GM13977 (cell line): ENCODE results near the gene KCNAB1.

Experiments
- DNase-seq: peaks from one replicate; pipeline ENCODE4 v3.0.0; 2012; ENCODE audit warnings: low spot score
- CTCF ChIP-seq: IDR thresholded peaks from 2 replicates; pipeline ENCODE4 v1.5.1; 2012; ENCODE audit warnings: mild to moderate bottlenecking, control low read depth; ENCODE audit not compliant: insufficient read depth; ENCODE audit errors: extremely low read depth, missing control alignments
- in situ Hi-C: fragments of 300-500 bp; cut with MboI; formaldehyde crosslinking; loops from one replicate; pipeline ENCODE4 v1.12.0; 2022; ENCODE audit warnings: low sequenced_read_pairs, low pct_unique_long_range_greater_than_20kb, mixed read lengths, inconsistent platforms; ENCODE audit not compliant: unreplicated experiment

The KCNAB1 gene

GRCh38 chr3:156383441-156384025, 263.2 kb downstream of the KCNAB1 start:
- TF ChIP-seq CTCF = no peak
- no peak for DNase-seq
- in situ Hi-C loops = loop anchor here (10.0 kb wide), 1 partner anchor 229 kb away; no protein-coding TSS in a partner anchor

- no peak for DNase-seq
- in situ Hi-C loops = loop anchor here (10.0 kb wide), 1 partner anchor 234 kb away; no protein-coding TSS in a partner anchor
These were observed 268.4 kb downstream of the KCNAB1 start for GRCh38 chr3:156388497-156389448.

GRCh38 chr3:156389449-156389950, 269.1 kb downstream of the KCNAB1 start:
- no peak for DNase-seq
- TF ChIP-seq CTCF = no peak
- in situ Hi-C loops = loop anchor here (10.0 kb wide), 1 partner anchor 235 kb away; no protein-coding TSS in a partner anchor

More at GRCh38 chr3:156388497-156389448, 268.4 kb downstream of the KCNAB1 start:
- TF ChIP-seq CTCF = no peak

GRCh38 chr3:156390846-156391245, 270.5 kb downstream of the KCNAB1 start:
- TF ChIP-seq CTCF = no peak
- no peak for DNase-seq
- in situ Hi-C loops = no loop called here

GRCh38 chr3:156395961-156396710, 275.8 kb downstream of the KCNAB1 start:
- no peak for TF ChIP-seq CTCF
- in situ Hi-C loops = no loop called here
- no peak for DNase-seq

GRCh38 chr3:156396851-156397250, 276.5 kb downstream of the KCNAB1 start:
- DNase-seq = no peak
- no peak for TF ChIP-seq CTCF
- in situ Hi-C loops = no loop called here
